ENCODE measurements around the gene CCDC78. TPM values are rescaled to one million over a fixed set of nuclear protein-coding genes. Genes with fewer than 3 reads are reported as not detected.

CCDC78 gene
- total RNA-seq, 1 donor from 2014 or later = 26.1 TPM

- Histone ChIP-seq H3K27me3 (ENCODE audit: low read depth) (peaks cover 5% of the 10 kb centered on the region), H3K36me3 (peaks cover 5% of the 10 kb centered on the region), H3K4me3 (no peak overlapping the region), H3K9me3 (no peaks in the 10 kb centered on the region), H3K4me1 (peaks cover 40% of the 10 kb centered on the region), H3K27ac (no peak overlapping the region)
- intact Hi-C loops (cut with DNase I) = no loop called here
- TF ChIP-seq, protein P1, sequence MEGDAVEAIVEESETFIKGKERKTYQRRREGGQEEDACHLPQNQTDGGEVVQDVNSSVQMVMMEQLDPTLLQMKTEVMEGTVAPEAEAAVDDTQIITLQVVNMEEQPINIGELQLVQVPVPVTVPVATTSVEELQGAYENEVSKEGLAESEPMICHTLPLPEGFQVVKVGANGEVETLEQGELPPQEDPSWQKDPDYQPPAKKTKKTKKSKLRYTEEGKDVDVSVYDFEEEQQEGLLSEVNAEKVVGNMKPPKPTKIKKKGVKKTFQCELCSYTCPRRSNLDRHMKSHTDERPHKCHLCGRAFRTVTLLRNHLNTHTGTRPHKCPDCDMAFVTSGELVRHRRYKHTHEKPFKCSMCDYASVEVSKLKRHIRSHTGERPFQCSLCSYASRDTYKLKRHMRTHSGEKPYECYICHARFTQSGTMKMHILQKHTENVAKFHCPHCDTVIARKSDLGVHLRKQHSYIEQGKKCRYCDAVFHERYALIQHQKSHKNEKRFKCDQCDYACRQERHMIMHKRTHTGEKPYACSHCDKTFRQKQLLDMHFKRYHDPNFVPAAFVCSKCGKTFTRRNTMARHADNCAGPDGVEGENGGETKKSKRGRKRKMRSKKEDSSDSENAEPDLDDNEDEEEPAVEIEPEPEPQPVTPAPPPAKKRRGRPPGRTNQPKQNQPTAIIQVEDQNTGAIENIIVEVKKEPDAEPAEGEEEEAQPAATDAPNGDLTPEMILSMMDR (IDR thresholded peaks at IDR 0.05) = no peak
- ATAC-seq (no peak), DNase-seq (no peak)
Measured at GRCh38 chr16:718389-718788, 7.9 kb downstream of the CCDC78 start.

DNA sequence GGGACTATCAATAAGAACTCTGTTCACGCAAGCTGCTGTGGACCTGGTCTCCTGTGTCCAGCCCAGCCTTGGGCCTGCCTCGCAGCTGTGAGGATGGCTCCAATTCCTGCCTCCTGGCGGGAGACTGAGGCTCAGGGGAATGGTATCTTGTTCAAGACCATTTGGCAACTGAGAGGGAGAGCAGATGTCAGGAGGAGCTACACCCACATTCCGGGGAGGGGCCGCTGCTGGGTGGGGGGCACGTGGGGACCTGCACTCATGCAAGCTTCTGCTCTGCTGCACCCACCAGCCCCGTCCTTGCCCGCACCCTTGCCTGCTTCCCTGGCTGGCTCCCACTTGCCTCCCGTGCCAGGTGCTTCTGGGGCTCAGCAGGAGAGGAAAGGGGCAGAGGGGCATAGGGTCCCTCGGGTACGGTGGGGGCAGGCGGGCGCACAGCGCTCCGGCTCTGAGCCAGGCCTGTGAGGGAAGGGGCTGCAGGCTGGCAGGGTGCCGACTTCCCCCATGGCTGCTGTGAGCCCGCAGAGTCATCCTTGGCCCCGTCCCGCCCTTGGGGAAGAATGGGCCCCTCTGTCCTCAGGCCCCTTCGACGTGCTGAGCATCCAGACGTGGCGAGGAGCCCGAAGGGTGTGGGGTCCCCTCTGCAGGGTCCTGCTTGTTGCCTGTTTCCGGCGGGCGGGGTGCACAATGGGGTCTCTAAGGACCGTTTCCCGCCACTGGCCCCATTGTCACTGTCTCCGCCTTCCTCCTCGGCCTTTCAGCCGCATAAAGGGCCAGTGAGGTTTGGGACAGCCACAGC lies 8.6 kb downstream of the CCDC78 start:
- Histone ChIP-seq H3K27ac (no peak overlapping the region), H3K4me1 (peaks cover 40% of the 10 kb centered on the region), H3K4me3 (no peak overlapping the region), H3K9me3 (no peaks in the 10 kb centered on the region), H3K27me3 (ENCODE audit: low read depth) (peaks cover 5% of the 10 kb centered on the region), H3K36me3 (peaks cover 2% of the 10 kb centered on the region)
- TF ChIP-seq, protein P1 (IDR thresholded peaks at IDR 0.05) = no peak
- no peak for DNase-seq
- intact Hi-C loops (cut with DNase I) = no loop called here
- no peak for ATAC-seq

GRCh38 chr16:716768-717325 lies 9.4 kb downstream of the CCDC78 start:
- Histone ChIP-seq H3K27me3 (ENCODE audit: low read depth) (peaks cover 10% of the 10 kb centered on the region), H3K27ac (no peak overlapping the region), H3K36me3 (no peaks in the 10 kb centered on the region), H3K4me3 (no peak overlapping the region), H3K9me3 (no peaks in the 10 kb centered on the region), H3K4me1 (peaks cover 38% of the 10 kb centered on the region)
- TF ChIP-seq, protein P1 (IDR thresholded peaks at IDR 0.05) = no peak
- no peak for ATAC-seq
- intact Hi-C loops (cut with DNase I) = no loop called here
- no peak for DNase-seq

- H3K36me3 ChIP-seq = no peaks in the 10 kb centered on the region
- H3K4me3 ChIP-seq = peak overlapping the region; percentile 77
- no peaks in the 10 kb centered on the region for H3K9me3 ChIP-seq
- H3K27me3 ChIP-seq (ENCODE audit: low read depth) = peaks cover 16% of the 10 kb centered on the region
- TF ChIP-seq, protein P1 (IDR thresholded peaks at IDR 0.05) = no peak
- intact Hi-C loops (cut with DNase I) = no loop called here
- ATAC-seq = no peak
- no peak overlapping the region for H3K27ac ChIP-seq
- DNase-seq = no peak
- H3K4me1 ChIP-seq = peaks cover 33% of the 10 kb centered on the region
Measured at GRCh38 chr16:716200-716568, 10.1 kb downstream of the CCDC78 start.

- intact Hi-C loops (cut with DNase I) = no loop called here
- Histone ChIP-seq H3K4me3 (peak overlapping the region; percentile 77), H3K27me3 (ENCODE audit: low read depth) (peaks cover 22% of the 10 kb centered on the region), H3K9me3 (no peaks in the 10 kb centered on the region), H3K27ac (peak overlapping the region; percentile 36), H3K36me3 (no peaks in the 10 kb centered on the region), H3K4me1 (peaks cover 32% of the 10 kb centered on the region)
- DNase-seq = no peak
- peak in 1 of 2 donors; percentile 5 for ATAC-seq
- TF ChIP-seq, protein P1 (IDR thresholded peaks at IDR 0.05) = no peak
Measured at GRCh38 chr16:715477-716199, 10.6 kb downstream of the CCDC78 start.
